ENCODE results near the gene MOB2.

DNA sequence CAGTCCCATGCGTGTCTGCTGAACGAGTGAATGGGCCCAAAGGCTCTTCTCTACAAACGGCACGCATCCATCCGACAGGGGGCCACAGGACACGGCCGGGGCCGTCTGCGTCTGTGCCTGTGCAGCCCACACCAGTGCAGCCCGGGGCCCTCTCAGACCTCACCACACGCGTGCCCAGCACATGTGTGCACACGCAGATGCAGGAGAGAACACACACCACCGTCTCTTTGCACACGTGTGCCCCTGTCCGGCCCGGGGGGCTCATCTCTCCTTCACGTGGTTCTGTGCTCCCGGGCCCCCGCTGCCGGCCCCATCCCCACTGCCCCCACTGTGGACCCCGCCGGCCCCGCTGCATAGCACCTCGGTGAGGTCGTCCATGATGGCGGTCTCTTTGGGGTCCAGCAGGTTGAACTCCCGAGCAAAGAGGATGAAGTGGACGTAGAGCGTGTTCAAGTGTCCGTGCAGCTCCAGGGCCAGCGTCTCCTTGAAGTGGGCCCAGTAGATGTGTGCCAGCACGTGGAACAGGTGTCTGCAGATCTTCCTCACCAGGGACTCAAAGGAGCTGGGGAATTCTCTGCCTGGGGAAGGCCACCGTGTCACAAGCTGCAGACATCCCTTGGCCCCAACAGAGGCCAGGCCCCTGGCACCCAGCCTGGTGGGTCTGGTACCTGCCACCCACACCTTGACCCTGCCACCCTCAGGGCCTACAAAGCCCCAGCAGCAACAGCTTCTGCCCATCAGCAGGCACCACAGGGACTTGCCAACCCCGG lies 16.5 kb downstream of the MOB2 start:
- no peak for TF ChIP-seq RELA (CRISPR knock-in tag; IDR thresholded peaks at IDR 0.05)
- TF ChIP-seq ETV6 (CRISPR knock-in tag; conservative IDR thresholded peaks at IDR 0.05), result no peak
- no peak for TF ChIP-seq TAF1 (CRISPR knock-in tag; IDR thresholded peaks at IDR 0.05)
- TF ChIP-seq, protein P1, sequence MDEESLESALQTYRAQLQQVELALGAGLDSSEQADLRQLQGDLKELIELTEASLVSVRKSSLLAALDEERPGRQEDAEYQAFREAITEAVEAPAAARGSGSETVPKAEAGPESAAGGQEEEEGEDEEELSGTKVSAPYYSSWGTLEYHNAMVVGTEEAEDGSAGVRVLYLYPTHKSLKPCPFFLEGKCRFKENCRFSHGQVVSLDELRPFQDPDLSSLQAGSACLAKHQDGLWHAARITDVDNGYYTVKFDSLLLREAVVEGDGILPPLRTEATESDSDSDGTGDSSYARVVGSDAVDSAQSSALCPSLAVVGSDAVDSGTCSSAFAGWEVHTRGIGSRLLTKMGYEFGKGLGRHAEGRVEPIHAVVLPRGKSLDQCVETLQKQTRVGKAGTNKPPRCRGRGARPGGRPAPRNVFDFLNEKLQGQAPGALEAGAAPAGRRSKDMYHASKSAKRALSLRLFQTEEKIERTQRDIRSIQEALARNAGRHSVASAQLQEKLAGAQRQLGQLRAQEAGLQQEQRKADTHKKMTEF (CRISPR knock-in tag; IDR thresholded peaks at IDR 0.05), result no peak
- TF ChIP-seq ZBTB1 (CRISPR knock-in tag; IDR thresholded peaks at IDR 0.05; ENCODE audit: borderline replicate concordance), result no peak
- TF ChIP-seq, protein P2, sequence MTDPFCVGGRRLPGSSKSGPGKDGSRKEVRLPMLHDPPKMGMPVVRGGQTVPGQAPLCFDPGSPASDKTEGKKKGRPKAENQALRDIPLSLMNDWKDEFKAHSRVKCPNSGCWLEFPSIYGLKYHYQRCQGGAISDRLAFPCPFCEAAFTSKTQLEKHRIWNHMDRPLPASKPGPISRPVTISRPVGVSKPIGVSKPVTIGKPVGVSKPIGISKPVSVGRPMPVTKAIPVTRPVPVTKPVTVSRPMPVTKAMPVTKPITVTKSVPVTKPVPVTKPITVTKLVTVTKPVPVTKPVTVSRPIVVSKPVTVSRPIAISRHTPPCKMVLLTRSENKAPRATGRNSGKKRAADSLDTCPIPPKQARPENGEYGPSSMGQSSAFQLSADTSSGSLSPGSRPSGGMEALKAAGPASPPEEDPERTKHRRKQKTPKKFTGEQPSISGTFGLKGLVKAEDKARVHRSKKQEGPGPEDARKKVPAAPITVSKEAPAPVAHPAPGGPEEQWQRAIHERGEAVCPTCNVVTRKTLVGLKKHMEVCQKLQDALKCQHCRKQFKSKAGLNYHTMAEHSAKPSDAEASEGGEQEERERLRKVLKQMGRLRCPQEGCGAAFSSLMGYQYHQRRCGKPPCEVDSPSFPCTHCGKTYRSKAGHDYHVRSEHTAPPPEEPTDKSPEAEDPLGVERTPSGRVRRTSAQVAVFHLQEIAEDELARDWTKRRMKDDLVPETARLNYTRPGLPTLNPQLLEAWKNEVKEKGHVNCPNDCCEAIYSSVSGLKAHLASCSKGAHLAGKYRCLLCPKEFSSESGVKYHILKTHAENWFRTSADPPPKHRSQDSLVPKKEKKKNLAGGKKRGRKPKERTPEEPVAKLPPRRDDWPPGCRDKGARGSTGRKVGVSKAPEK (CRISPR knock-in tag; IDR thresholded peaks at IDR 0.05; ENCODE audit: borderline replicate concordance), result no peak
